HepG2 (cell line): Measurements from ENCODE around the gene FKBP1A. TPM values are rescaled to one million over a fixed set of nuclear protein-coding genes. Genes with fewer than 3 reads are reported as not detected.
A peak's percentile ranks its signal among the peaks of the same experiment; 100 is the strongest.

ENCODE experiments used
- DPF2 ChIP-seq: sonication (generic); formaldehyde crosslinking; IDR thresholded peaks from 2 replicates; pipeline ENCODE4 v1.4.0; 2020; ENCODE audit warnings: mild to moderate bottlenecking, low read depth, missing genetic modification reagents, borderline replicate concordance
- ETS1 ChIP-seq: sonication (generic); formaldehyde crosslinking; IDR thresholded peaks from 2 replicates; pipeline ENCODE4 v1.4.0; 2020; ENCODE audit warnings: missing genetic modification reagents
- KMT2B ChIP-seq: IDR thresholded peaks from 2 replicates; pipeline ENCODE4 v1.6.1; 2016; ENCODE audit warnings: missing genetic modification reagents, missing compliant biosample characterization
- NFKBIZ ChIP-seq: IDR thresholded peaks from 2 replicates; pipeline ENCODE4 v1.6.1; 2018; ENCODE audit warnings: missing genetic modification reagents, missing compliant biosample characterization
- NFYC ChIP-seq: IDR thresholded peaks from 2 replicates; pipeline ENCODE4 v1.6.1; 2016; ENCODE audit warnings: missing genetic modification reagents, missing compliant biosample characterization
- NR2F2 ChIP-seq: IDR thresholded peaks from 2 replicates; pipeline ENCODE4 v1.6.1; 2012; ENCODE audit warnings: low read depth, inconsistent platforms, borderline replicate concordance
- PHF20 ChIP-seq: sonication (generic); formaldehyde crosslinking; IDR thresholded peaks from 2 replicates; pipeline ENCODE4 v1.5.0; 2020; ENCODE audit warnings: mild to moderate bottlenecking, missing genetic modification reagents
- RNF219 ChIP-seq: sonication (generic); formaldehyde crosslinking; IDR thresholded peaks from 2 replicates; pipeline ENCODE4 v1.5.0; 2020; ENCODE audit warnings: mild to moderate bottlenecking, missing genetic modification reagents
- ZBTB3 ChIP-seq: sonication (generic); formaldehyde crosslinking; IDR thresholded peaks from 2 replicates; pipeline ENCODE4 v1.4.0; 2020; ENCODE audit warnings: low read depth, mild to moderate bottlenecking, moderate library complexity, missing genetic modification reagents, borderline replicate concordance
- ZNF20 ChIP-seq: sonication (generic); formaldehyde crosslinking; IDR thresholded peaks from 2 replicates; pipeline ENCODE4 v1.4.0; 2020; ENCODE audit warnings: mild to moderate bottlenecking, moderate library complexity, missing genetic modification reagents
- ZNF282 ChIP-seq: fragments of 450-650 bp; IDR thresholded peaks from 2 replicates; pipeline ENCODE4 v1.6.1; 2018; ENCODE audit not compliant: partially characterized antibody
- ZNF354B ChIP-seq: sonication (generic); formaldehyde crosslinking; IDR thresholded peaks from 2 replicates; pipeline ENCODE4 v1.8.0; 2022; ENCODE audit warnings: mild to moderate bottlenecking, missing genetic modification reagents
- ZNF362 ChIP-seq: sonication (generic); formaldehyde crosslinking; IDR thresholded peaks from 2 replicates; pipeline ENCODE4 v1.4.0; 2020; ENCODE audit warnings: missing genetic modification reagents, mild to moderate bottlenecking, borderline replicate concordance
- ZNF431 ChIP-seq: sonication (generic); formaldehyde crosslinking; IDR thresholded peaks from 2 replicates; pipeline ENCODE4 v1.9.0; 2022; ENCODE audit warnings: missing genetic modification reagents, low read depth, mild to moderate bottlenecking, borderline replicate concordance
- ZNF547 ChIP-seq: sonication (generic); formaldehyde crosslinking; IDR thresholded peaks from 2 replicates; pipeline ENCODE4 v1.5.1; 2020; ENCODE audit warnings: mild to moderate bottlenecking, missing genetic modification reagents
- ZNF619 ChIP-seq: sonication (generic); formaldehyde crosslinking; IDR thresholded peaks from 2 replicates; pipeline ENCODE4 v1.4.0; 2020; ENCODE audit warnings: mild to moderate bottlenecking, missing genetic modification reagents
- ZNF691 ChIP-seq: sonication (generic); formaldehyde crosslinking; IDR thresholded peaks from 2 replicates; pipeline ENCODE4 v1.4.0; 2020; ENCODE audit warnings: missing genetic modification reagents, low read depth, mild to moderate bottlenecking, borderline replicate concordance
- polyA plus RNA-seq, 8 experiments: library from polyadenylated mRNA; depleted of rRNA in 3 of 8; stranded (reverse) in 7 of 8; unstranded in 1 of 8; fragments of >200 nt; fragmentation: Illumina TruSeq in 4 of 8; extraction: Trizol in 4 of 8; gene quantifications; 2 replicates each; pipeline versions ENCODE4 v1.2.1 to v1.2.3, GENCODE V29; 2011 to 2016; ENCODE audit warnings: low read depth in 4 of 8, missing spikeins in 1 of 8, mixed read lengths in 1 of 8; ENCODE audit not compliant: insufficient read depth in 1 of 8
- total RNA-seq, 5 experiments: library from RNA; depleted of rRNA; stranded (reverse); fragments of >200 nt; fragmentation: Illumina TruSeq; extraction: Trizol; gene quantifications; 2 replicates each; pipeline ENCODE4 v1.2.3, GENCODE V29; 2016; ENCODE audit warnings: low read depth in 1 of 5
- TF ChIP-seq, protein P1 (sequence below): sonication (generic); formaldehyde crosslinking; IDR thresholded peaks from 2 replicates; pipeline ENCODE4 v1.4.0; 2020; ENCODE audit warnings: mild to moderate bottlenecking, missing genetic modification reagents

Gene FKBP1A
- total and polyA plus RNA-seq, 2 of the 13 experiments (the other 11 are each of a cell fraction or from before 2014, with no cell fraction given) = 119 to 468 TPM

DNA sequence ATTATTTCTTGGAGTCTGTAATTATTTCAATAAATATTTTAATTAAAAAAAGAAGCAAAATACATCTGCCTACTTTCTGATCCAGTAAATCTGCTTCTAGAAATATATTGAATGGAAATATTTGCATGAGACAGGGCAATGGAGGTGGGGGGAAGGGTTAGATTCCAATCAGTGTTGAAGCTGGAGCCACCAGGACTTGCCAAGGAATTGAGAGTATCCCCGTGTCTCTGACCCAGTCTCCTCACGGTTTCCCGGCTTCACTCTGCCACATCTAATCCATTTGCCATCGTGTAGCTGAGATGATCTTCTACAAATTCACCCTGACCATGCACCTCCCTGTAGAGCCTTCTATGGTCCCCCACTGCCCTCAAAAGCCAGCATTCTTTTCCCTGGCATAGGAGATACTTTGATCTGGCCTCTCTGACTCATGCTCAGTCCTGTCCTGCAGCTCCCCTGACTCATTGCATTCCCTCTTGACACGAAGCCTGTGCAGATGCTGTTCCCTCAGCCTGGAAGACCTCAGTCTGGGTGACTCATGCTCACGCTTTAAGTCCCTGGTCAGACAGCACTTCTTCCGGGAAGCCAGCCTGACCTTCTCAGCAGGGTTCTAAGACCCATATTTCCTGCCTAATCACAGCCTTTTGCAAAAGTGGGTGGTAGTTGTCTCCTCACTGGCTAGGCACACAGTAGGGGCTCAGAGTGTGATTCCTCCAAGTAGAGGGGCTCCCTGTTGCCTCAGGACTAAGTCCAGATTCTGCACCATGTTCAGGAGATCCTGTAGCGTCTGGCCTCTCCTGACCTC, 23.0 kb upstream of the FKBP1A start (continued):
- TF ChIP-seq NFKBIZ (peak; percentile 81; the same call in 1 of the 2 replicates), RNF219 (CRISPR knock-in tag) (no peak), DPF2 (CRISPR knock-in tag) (peak; percentile 64; the same call in 1 of the 2 replicates), ZNF431 (CRISPR knock-in tag) (no peak), ZNF20 (CRISPR knock-in tag) (no peak), ZNF691 (CRISPR knock-in tag) (peak; percentile 76; the same call in 1 of the 2 replicates), ZNF547 (CRISPR knock-in tag) (no peak), ZNF354B (CRISPR knock-in tag) (no peak), NFYC (no peak), NR2F2 (0 out of 2 replicates have a peak, but pooled peaks have one; percentile 15), ZBTB3 (CRISPR knock-in tag) (no peak), ETS1 (CRISPR knock-in tag) (no peak), ZNF362 (CRISPR knock-in tag) (no peak), KMT2B (CRISPR knock-in tag) (peak; percentile 27; the same call in 1 of the 2 replicates), ZNF619 (no peak), ZNF282 (no peak), PHF20 (CRISPR knock-in tag) (no peak)
- TF ChIP-seq, protein P1, sequence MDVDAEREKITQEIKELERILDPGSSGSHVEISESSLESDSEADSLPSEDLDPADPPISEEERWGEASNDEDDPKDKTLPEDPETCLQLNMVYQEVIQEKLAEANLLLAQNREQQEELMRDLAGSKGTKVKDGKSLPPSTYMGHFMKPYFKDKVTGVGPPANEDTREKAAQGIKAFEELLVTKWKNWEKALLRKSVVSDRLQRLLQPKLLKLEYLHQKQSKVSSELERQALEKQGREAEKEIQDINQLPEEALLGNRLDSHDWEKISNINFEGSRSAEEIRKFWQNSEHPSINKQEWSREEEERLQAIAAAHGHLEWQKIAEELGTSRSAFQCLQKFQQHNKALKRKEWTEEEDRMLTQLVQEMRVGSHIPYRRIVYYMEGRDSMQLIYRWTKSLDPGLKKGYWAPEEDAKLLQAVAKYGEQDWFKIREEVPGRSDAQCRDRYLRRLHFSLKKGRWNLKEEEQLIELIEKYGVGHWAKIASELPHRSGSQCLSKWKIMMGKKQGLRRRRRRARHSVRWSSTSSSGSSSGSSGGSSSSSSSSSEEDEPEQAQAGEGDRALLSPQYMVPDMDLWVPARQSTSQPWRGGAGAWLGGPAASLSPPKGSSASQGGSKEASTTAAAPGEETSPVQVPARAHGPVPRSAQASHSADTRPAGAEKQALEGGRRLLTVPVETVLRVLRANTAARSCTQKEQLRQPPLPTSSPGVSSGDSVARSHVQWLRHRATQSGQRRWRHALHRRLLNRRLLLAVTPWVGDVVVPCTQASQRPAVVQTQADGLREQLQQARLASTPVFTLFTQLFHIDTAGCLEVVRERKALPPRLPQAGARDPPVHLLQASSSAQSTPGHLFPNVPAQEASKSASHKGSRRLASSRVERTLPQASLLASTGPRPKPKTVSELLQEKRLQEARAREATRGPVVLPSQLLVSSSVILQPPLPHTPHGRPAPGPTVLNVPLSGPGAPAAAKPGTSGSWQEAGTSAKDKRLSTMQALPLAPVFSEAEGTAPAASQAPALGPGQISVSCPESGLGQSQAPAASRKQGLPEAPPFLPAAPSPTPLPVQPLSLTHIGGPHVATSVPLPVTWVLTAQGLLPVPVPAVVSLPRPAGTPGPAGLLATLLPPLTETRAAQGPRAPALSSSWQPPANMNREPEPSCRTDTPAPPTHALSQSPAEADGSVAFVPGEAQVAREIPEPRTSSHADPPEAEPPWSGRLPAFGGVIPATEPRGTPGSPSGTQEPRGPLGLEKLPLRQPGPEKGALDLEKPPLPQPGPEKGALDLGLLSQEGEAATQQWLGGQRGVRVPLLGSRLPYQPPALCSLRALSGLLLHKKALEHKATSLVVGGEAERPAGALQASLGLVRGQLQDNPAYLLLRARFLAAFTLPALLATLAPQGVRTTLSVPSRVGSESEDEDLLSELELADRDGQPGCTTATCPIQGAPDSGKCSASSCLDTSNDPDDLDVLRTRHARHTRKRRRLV = no peak
